Measurements from ENCODE around the gene AOPEP. TPM values are rescaled to one million over a fixed set of nuclear protein-coding genes. Genes with fewer than 3 reads are reported as not detected.

The AOPEP gene
- polyA plus RNA-seq, 2 of the 4 experiments (the other 2 are of a cell fraction): 226 to 266 TPM

GRCh38 chr9:95096807-95097206 is 370.3 kb downstream of the AOPEP start:
- TF ChIP-seq CBX2 (IDR thresholded peaks at IDR 0.05; ENCODE audit: borderline replicate concordance, low read depth) (no peak), CEBPB (IDR thresholded peaks at IDR 0.05) (peak; percentile 11 to 81; a peak in 3 of 4 replicates), RAD21 (conservative IDR thresholded peaks at IDR 0.05 in 1 of 2, IDR thresholded peaks at IDR 0.05 in 1 of 2) (peak; percentile 12 to 28; a peak in 2 of 5 replicates), REST (IDR thresholded peaks at IDR 0.05) (no peak), SREBF2 (IDR thresholded peaks at IDR 0.05) (no peak)
- DNase-seq (ENCODE audit: low read depth in 1 of 2, low spot score in 1 of 2): no peak
- ChIA-PET CTCF (interaction anchor here (0.8 to 3.0 kb wide), 11 partner anchors 10 to 416 kb away, joined by 3 to 9 read pairs (median 3); no protein-coding TSS in a partner anchor), POLR2A (no interaction called here)
- H3K4me3 ChIP-seq: no peak overlapping the region
- no peaks in the 10 kb centered on the region for H3K9me3 ChIP-seq
- peaks cover 51% of the 10 kb centered on the region for H3K4me1 ChIP-seq
- 74% methylated on average over 6 of the region's 6 CpGs for WGBS (ENCODE audit: missing lambda C conversion rate)
- no peak overlapping the region for H3K4me2 ChIP-seq
- no peak for FAIRE-seq
- ATAC-seq: peak; percentile 10 to 11; a peak in 3 of 6 replicates
- peak overlapping the region in 1 of 2 experiments; percentile 18; a peak in 1 of 6 replicates for H3K27ac ChIP-seq

GRCh38 chr9:95097279-95097678 is 370.8 kb downstream of the AOPEP start:
- Histone ChIP-seq H3K27ac (no peak overlapping the region), H3K4me1 (peaks cover 46% of the 10 kb centered on the region), H3K4me2 (no peak overlapping the region), H3K9me3 (no peaks in the 10 kb centered on the region), H3K4me3 (no peak overlapping the region)
- ATAC-seq: no peak
- CTCF ChIA-PET: interaction anchor here (0.8 to 1.8 kb wide), 5 partner anchors 14 to 416 kb away, joined by 3 to 6 read pairs (median 3); no protein-coding TSS in a partner anchor
- DNase-seq (ENCODE audit: low read depth in 1 of 2, low spot score in 1 of 2): no peak
- POLR2A ChIA-PET: no interaction called here
- 91% methylated on average over 7 of the region's 7 CpGs for WGBS (ENCODE audit: missing lambda C conversion rate)
- no peak for FAIRE-seq
- no peak for TF ChIP-seq RAD21 (conservative IDR thresholded peaks at IDR 0.05 in 1 of 2, IDR thresholded peaks at IDR 0.05 in 1 of 2)
- TF ChIP-seq NR3C1 (IDR thresholded peaks at IDR 0.05): no peak
- no peak for TF ChIP-seq ESRRA (IDR thresholded peaks at IDR 0.05; ENCODE audit: borderline replicate concordance, low read length)
- no peak for TF ChIP-seq RFX5 (IDR thresholded peaks at IDR 0.05)
- TF ChIP-seq MYC (IDR thresholded peaks at IDR 0.05; ENCODE audit: borderline replicate concordance, low read length): no peak
- no peak for TF ChIP-seq TP53 (CRISPR knock-in tag; IDR thresholded peaks at IDR 0.05)
- TF ChIP-seq MAX (IDR thresholded peaks at IDR 0.05): no peak
- no peak for TF ChIP-seq USF2 (IDR thresholded peaks at IDR 0.05)
- no peak for TF ChIP-seq HEYL (CRISPR knock-in tag; IDR thresholded peaks at IDR 0.05)
- no peak for TF ChIP-seq E2F6 (IDR thresholded peaks at IDR 0.05; ENCODE audit: borderline replicate concordance, low read depth)

GRCh38 chr9:95098391-95098921 is 372.0 kb downstream of the AOPEP start:
- Histone ChIP-seq H3K4me2 (no peak overlapping the region), H3K4me1 (peaks cover 35% of the 10 kb centered on the region), H3K9me3 (no peaks in the 10 kb centered on the region), H3K4me3 (no peak overlapping the region), H3K27ac (peak overlapping the region in 1 of 2 experiments; percentile 37; a peak in 2 of 6 replicates)
- ChIA-PET CTCF (interaction anchor here (0.6 to 1.8 kb wide), 4 partner anchors 10 to 33 kb away, joined by 3 to 6 read pairs (median 4); no protein-coding TSS in a partner anchor), POLR2A (interaction anchor here (0.6 kb wide), 1 partner anchor 1131 kb away, joined by 3 read pairs; no protein-coding TSS in a partner anchor)
- ATAC-seq (no peak), DNase-seq (ENCODE audit: low read depth in 1 of 2, low spot score in 1 of 2) (no peak), FAIRE-seq (no peak)
- WGBS (ENCODE audit: missing lambda C conversion rate): 93% methylated on average over 8 of the region's 12 CpGs
- TF ChIP-seq EHMT2 (IDR thresholded peaks at IDR 0.05; ENCODE audit: low read depth) (no peak), ZFP36 (IDR thresholded peaks at IDR 0.05; ENCODE audit: borderline replicate concordance, partially characterized antibody) (no peak), HDAC2 (IDR thresholded peaks at IDR 0.05) (no peak), POLR2AphosphoS2 (conservative IDR thresholded peaks at IDR 0.05; ENCODE audit: low read length) (0 out of 2 replicates have a peak, but pooled peaks have one; percentile 42)
